Measurements from ENCODE around the gene PCDHGB6.
"Not testable (repeated sequence)": the region's sequence is repeated elsewhere in the genome, so short reads cannot be mapped to it uniquely, and the experiment has no call there.

The PCDHGB6 gene

GRCh38 chr5:141407790-141408505, at the start of gene PCDHGB6:
PCDHGB6 (plus strand) TSS chr5:141408021; CDS start chr5:141408203, 182 bp downstream.
- not testable (repeated sequence) for DNase-seq

GRCh38 chr5:141359790-141360426, 47.9 kb upstream of the PCDHGB6 start, which contains the start of gene PCDHGB2:
PCDHGB2 (plus strand) TSS chr5:141359994; CDS start chr5:141360136, 142 bp downstream.
- DNase-seq: no peak

- DNase-seq: no peak
These were observed 47.1 kb upstream of the PCDHGB6 start for GRCh38 chr5:141360685-141361084.

- DNase-seq: no peak
These were observed 45.1 kb upstream of the PCDHGB6 start for GRCh38 chr5:141362719-141363118.

- DNase-seq: no peak
These were observed 43.7 kb upstream of the PCDHGB6 start, which contains the start of gene PCDHGA5 for GRCh38 chr5:141363952-141364660. PCDHGA5 (plus strand) TSS chr5:141364162; CDS start chr5:141364331, 169 bp downstream.

GRCh38 chr5:141366016-141366896, 41.6 kb upstream of the PCDHGB6 start:
- no peak for DNase-seq

- DNase-seq: no peak
These were observed 37.6 kb upstream of the PCDHGB6 start, which contains the start of gene PCDHGB3 for GRCh38 chr5:141369994-141370848. PCDHGB3 (plus strand) TSS chr5:141370242; CDS start chr5:141370395, 153 bp downstream.

- DNase-seq: no peak
These were observed 36.0 kb upstream of the PCDHGB6 start for GRCh38 chr5:141371572-141372475.

- no peak for DNase-seq
These were observed 34.0 kb upstream of the PCDHGB6 start, which contains the start of gene PCDHGA6 for GRCh38 chr5:141373673-141374317. PCDHGA6 (plus strand) TSS chr5:141373891; CDS start chr5:141374084, 193 bp downstream.

- no peak for DNase-seq
These were observed 33.2 kb upstream of the PCDHGB6 start for GRCh38 chr5:141374627-141375026.

DNA sequence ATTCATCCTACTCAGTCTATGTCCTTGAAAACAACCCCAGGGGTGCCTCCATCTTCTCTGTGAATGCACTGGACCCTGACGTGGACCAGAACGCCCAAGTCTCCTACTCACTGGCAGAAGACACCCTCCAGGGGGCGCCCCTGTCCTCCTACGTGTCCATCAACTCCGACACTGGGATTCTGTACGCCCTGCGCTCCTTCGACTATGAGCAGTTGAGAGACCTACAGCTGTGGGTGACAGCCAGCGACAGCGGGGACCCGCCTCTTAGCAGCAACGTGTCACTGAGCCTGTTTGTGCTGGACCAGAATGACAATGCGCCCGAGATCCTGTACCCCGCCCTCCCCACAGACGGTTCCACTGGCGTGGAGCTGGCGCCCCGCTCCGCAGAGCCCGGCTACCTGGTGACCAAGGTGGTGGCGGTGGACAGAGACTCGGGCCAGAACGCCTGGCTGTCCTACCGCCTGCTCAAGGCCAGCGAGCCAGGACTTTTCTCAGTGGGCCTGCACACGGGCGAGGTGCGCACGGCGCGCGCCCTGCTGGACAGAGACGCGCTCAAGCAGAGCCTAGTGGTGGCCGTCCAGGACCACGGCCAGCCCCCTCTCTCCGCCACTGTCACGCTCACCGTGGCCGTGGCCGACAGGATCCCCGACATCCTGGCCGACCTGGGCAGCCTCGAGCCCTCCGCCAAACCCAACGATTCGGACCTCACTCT, 32.2 kb upstream of the PCDHGB6 start:
- not testable (repeated sequence) for DNase-seq

- no peak for DNase-seq
These were observed 25.1 kb upstream of the PCDHGB6 start, which contains the start of gene PCDHGA7 for GRCh38 chr5:141382469-141383294. PCDHGA7 (plus strand) TSS chr5:141382742; CDS start chr5:141382900, 158 bp downstream.

- no peak for DNase-seq
These were observed 24.5 kb upstream of the PCDHGB6 start for GRCh38 chr5:141383345-141383744.

GRCh38 chr5:141384471-141385267, 23.2 kb upstream of the PCDHGB6 start:
- no peak for DNase-seq

- not testable (repeated sequence) for DNase-seq
These were observed 20.1 kb upstream of the PCDHGB6 start, which contains the start of gene PCDHGB4 for GRCh38 chr5:141387557-141388311. PCDHGB4 (plus strand) TSS chr5:141387698; CDS start chr5:141387885, 187 bp downstream.

DNA sequence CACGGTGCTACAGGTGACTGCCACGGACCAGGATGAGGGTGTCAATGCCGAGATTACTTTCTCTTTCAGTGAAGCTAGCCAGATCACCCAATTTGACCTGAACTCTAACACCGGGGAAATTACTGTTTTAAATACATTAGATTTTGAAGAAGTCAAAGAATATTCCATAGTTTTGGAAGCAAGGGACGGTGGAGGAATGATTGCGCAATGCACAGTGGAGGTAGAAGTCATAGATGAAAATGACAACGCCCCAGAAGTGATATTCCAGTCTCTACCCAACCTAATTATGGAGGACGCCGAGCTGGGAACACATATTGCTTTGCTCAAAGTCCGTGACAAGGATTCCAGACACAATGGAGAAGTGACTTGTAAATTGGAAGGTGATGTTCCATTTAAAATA, 19.2 kb upstream of the PCDHGB6 start:
- no peak for DNase-seq
